ENCODE measurements around the gene DNAJC5G. TPM values are rescaled to one million over a fixed set of nuclear protein-coding genes. Genes with fewer than 3 reads are reported as not detected.

Gene DNAJC5G
- total RNA-seq, 1 experiment from 2014 or later: 2.4 TPM

- no peak for DNase-seq (ENCODE audit: low spot score)
- CTCF ChIA-PET: interaction anchor here (0.6 to 1.4 kb wide), 2 partner anchors 15 to 239 kb away, joined by 3 read pairs; partner anchors contain the start of gene IFT172
- BruUV-seq (replicated peaks): no TSS peak
These were observed 24.4 kb upstream of the DNAJC5G start for GRCh38 chr2:27250652-27251379.

DNA sequence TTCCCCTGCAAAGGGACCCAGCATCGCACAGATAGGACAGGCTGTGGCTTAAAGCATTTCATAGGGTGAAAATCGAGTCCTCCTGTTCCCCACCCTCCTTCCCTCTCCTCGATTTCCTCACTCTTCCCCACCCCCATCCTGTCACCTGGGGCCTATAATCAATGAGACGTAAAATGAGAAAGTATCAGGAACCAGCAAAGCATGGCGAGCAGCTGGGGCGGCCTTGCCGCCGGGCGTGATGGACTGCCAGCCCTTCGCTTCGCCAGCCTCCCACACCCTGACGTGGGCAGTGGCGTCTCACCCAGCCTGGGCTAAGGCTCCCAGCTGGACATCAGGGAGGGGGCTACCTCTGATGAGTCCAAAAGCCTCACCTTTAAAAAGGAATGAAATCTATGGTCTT is 23.5 kb upstream of the DNAJC5G start:
- ChIA-PET CTCF (interaction anchor here (1.4 kb wide), 1 partner anchor 14 kb away, joined by 3 read pairs; no protein-coding TSS in a partner anchor), POLR2A (ENCODE audit: low non-redundant PET) (no interaction called here)
- BruUV-seq (replicated peaks): no TSS peak
- no peak for DNase-seq (ENCODE audit: low spot score)
- Histone ChIP-seq H3K4me3 (ENCODE audit: low read depth, low read length, poor library complexity, severe bottlenecking) (no peak overlapping the region), H3K27me3 (replicated peaks; ENCODE audit: insufficient read depth, low read depth, low read length, poor library complexity) (no peaks in the 10 kb centered on the region), H3K9me3 (ENCODE audit: low read depth, low read length, poor library complexity, severe bottlenecking) (no peaks in the 10 kb centered on the region), H3K4me1 (ENCODE audit: insufficient read depth, low read length, poor library complexity, severe bottlenecking) (no peaks in the 10 kb centered on the region), H3K27ac (ENCODE audit: low read depth, low read length, poor library complexity, severe bottlenecking) (no peak overlapping the region), H3K36me3 (ENCODE audit: insufficient read depth, low read length, poor library complexity, severe bottlenecking) (peaks cover 9% of the 10 kb centered on the region)
- intact Hi-C loops (cut with micrococcal nuclease; ENCODE audit: unreplicated experiment): no loop called here
- no peak for TF ChIP-seq EZH2 (IDR thresholded peaks at IDR 0.05; ENCODE audit: borderline replicate concordance, low read depth, low read length, poor library complexity, severe bottlenecking)
- no peak for TF ChIP-seq CTCF (conservative IDR thresholded peaks at IDR 0.05; ENCODE audit: low read depth, low read length)

More at GRCh38 chr2:27250652-27251379, 24.4 kb upstream of the DNAJC5G start:
- no peaks in the 10 kb centered on the region for H3K27me3 ChIP-seq (replicated peaks; ENCODE audit: insufficient read depth, low read depth, low read length, poor library complexity)
- H3K4me1 ChIP-seq (ENCODE audit: insufficient read depth, low read length, poor library complexity, severe bottlenecking): no peaks in the 10 kb centered on the region
- TF ChIP-seq CTCF (conservative IDR thresholded peaks at IDR 0.05; ENCODE audit: low read depth, low read length): no peak
- TF ChIP-seq EZH2 (IDR thresholded peaks at IDR 0.05; ENCODE audit: borderline replicate concordance, low read depth, low read length, poor library complexity, severe bottlenecking): no peak
- intact Hi-C loops (cut with micrococcal nuclease; ENCODE audit: unreplicated experiment): no loop called here
- H3K9me3 ChIP-seq (ENCODE audit: low read depth, low read length, poor library complexity, severe bottlenecking): no peaks in the 10 kb centered on the region
- peaks cover 8% of the 10 kb centered on the region for H3K36me3 ChIP-seq (ENCODE audit: insufficient read depth, low read length, poor library complexity, severe bottlenecking)
- H3K4me3 ChIP-seq (ENCODE audit: low read depth, low read length, poor library complexity, severe bottlenecking): no peak overlapping the region
- POLR2A ChIA-PET (ENCODE audit: low non-redundant PET): interaction anchor here (0.6 kb wide), 1 partner anchor 31 kb away, joined by 3 read pairs; no protein-coding TSS in a partner anchor
- H3K27ac ChIP-seq (ENCODE audit: low read depth, low read length, poor library complexity, severe bottlenecking): no peak overlapping the region

DNA sequence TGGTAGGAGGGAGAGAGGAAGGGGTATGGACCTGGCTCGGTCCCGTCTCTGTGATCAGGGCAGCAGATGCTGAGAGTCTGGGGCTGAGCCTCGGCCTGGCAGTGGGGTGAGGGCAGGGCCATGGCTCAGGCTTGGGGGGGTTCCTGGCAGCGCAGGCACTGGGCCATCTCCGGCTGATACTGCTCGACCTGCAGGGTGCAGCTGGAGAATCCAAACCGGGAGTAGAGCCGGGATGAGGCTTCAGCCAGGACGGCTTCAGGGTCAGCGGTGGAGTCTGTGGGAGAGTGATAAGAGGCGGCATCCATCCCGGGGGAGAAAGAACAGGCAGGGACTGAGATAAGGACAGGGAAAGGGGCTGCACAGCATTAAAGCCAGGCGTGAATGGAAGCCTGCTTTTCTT is 20.0 kb upstream of the DNAJC5G start:
- Histone ChIP-seq H3K27ac (ENCODE audit: low read depth, low read length, poor library complexity, severe bottlenecking) (no peak overlapping the region), H3K9me3 (ENCODE audit: low read depth, low read length, poor library complexity, severe bottlenecking) (no peaks in the 10 kb centered on the region), H3K36me3 (ENCODE audit: insufficient read depth, low read length, poor library complexity, severe bottlenecking) (peaks cover 18% of the 10 kb centered on the region), H3K27me3 (replicated peaks; ENCODE audit: insufficient read depth, low read depth, low read length, poor library complexity) (no peaks in the 10 kb centered on the region), H3K4me3 (ENCODE audit: low read depth, low read length, poor library complexity, severe bottlenecking) (no peak overlapping the region), H3K4me1 (ENCODE audit: insufficient read depth, low read length, poor library complexity, severe bottlenecking) (no peaks in the 10 kb centered on the region)
- intact Hi-C loops (cut with micrococcal nuclease; ENCODE audit: unreplicated experiment): no loop called here
- CTCF ChIA-PET: no interaction called here
- BruUV-seq (replicated peaks): no TSS peak
- DNase-seq (ENCODE audit: low spot score): no peak
- TF ChIP-seq CTCF (conservative IDR thresholded peaks at IDR 0.05; ENCODE audit: low read depth, low read length): no peak
- no peak for TF ChIP-seq EZH2 (IDR thresholded peaks at IDR 0.05; ENCODE audit: borderline replicate concordance, low read depth, low read length, poor library complexity, severe bottlenecking)
- POLR2A ChIA-PET (ENCODE audit: low non-redundant PET): no interaction called here

All from A673 (cell line).